ENCODE measurements around the gene LRP2.
"Not testable (repeated sequence)": the region's sequence is repeated elsewhere in the genome, so short reads cannot be mapped to it uniquely, and the experiment has no call there.

LRP2 gene

DNA sequence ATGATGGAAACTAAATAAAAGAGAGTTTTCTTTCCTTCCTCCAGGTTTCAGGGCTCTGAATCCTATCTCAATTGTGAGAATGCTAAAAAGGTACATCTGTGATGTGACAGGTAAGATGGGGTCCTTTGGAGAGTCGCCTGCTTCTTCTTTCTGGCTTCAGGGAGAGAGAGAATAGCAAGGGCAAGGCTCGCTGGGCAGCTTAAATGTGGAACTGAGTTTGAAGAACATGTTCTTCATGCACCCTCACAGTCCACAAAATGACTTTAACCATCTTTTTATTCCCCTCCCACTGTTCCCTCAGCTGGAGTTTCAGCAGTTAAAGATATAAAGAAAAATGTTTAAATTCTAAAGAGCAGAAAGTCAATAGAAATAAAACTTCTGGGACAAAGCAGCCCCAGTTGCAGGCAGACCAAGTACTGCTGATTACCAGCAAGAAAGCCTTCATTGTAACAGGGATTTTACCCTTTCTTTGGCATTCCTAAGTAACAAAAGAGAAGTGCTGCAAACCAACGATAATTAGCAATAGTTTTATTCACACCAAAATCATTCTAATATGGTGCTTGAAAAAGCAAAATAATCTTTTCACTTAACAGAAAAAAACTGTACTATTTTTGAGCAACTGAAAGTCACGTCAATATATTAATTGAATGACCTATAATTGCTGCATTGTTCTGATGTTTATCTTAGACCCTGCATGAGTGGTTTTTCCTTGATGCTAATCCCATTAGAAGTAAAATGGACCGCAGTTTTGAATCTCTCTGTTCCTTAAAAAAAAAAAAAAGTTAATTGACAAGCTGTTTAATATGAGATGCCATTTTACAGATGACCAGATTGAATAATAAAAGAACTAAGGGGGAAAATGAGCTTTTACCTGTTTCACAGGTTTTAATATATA is 61.5 kb downstream of the LRP2 start:
- DNase-seq, result no peak

GRCh38 chr2:169298007-169298406 is 64.3 kb downstream of the LRP2 start:
- DNase-seq, result no peak

- no peak for DNase-seq
Observed at GRCh38 chr2:169294001-169294675, 68.2 kb downstream of the LRP2 start.

DNA sequence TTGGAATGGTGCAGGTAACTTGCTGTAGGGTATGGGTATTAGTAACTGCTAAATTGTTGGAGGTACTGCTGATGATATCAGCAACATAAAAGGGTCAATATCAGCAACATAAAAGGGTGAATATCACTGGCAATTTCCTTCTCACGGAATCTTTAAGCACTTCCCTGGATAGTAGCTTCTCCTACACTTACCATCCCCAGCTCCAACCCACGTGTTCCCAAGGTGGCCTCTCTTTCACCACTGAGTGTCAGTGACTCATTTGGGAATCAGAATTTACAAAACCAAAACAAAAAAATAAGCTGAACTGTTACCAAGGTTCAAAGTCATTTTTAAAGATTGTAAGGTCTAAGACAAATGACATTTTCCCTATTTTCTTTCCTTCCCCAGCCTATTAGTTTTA is 70.8 kb downstream of the LRP2 start:
- DNase-seq, result no peak

- no peak for DNase-seq
Observed at GRCh38 chr2:169290433-169290832, 71.9 kb downstream of the LRP2 start.

DNA sequence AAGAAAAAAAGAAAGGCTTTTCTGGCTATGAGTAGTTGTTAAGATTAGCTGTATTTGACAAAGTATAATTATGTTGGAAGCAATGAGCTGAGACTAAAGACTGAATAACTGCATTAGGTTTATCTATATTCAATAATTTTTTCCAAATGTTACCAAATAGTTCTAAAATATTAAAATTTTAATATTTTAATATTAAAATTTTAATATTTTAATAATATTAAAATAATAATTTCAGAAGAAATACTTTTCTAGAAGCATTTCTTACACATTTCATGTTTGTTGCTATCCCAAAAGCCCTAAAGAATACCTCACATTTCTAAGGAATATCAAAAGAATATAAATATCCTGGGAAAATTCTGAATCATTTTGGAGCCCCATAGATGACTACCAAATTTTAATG is 74.7 kb downstream of the LRP2 start:
- DNase-seq, result no peak

GRCh38 chr2:169286624-169287231 is 75.6 kb downstream of the LRP2 start:
- no peak for DNase-seq

DNA sequence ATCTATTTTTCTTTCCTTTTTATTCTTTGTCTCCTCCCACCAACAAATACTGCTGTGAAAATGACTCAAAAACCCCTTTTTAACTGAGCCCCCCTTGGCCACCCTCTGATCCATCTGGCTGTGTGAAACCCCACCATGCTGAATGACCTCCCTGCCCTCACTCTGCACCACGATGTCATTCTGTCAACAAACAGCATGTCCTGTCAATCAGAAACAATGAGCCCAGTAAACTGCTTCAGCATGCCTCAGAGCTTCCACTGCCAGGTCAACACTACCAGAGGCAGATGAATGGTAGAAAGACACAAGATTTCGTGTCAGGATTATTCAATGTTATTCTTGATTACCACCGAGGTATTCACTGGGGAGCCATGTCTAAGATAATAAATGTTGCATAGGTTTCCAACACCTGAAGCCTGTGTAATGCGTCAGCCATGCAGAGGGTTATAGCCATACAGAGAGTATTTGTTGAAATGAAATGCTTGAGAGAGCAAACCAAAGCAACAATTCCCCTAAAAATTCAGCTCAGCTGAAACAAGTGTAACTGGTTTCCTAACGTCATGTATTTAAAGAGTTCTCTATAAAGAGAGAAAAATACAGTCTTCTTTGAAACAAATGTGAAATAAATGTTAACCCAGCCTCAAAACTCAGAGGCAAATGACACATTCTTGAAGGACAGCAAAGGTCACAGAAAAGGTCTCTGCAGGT is 76.7 kb downstream of the LRP2 start:
- no peak for DNase-seq

GRCh38 chr2:169280502-169280901 is 81.8 kb downstream of the LRP2 start:
- no peak for DNase-seq

DNA sequence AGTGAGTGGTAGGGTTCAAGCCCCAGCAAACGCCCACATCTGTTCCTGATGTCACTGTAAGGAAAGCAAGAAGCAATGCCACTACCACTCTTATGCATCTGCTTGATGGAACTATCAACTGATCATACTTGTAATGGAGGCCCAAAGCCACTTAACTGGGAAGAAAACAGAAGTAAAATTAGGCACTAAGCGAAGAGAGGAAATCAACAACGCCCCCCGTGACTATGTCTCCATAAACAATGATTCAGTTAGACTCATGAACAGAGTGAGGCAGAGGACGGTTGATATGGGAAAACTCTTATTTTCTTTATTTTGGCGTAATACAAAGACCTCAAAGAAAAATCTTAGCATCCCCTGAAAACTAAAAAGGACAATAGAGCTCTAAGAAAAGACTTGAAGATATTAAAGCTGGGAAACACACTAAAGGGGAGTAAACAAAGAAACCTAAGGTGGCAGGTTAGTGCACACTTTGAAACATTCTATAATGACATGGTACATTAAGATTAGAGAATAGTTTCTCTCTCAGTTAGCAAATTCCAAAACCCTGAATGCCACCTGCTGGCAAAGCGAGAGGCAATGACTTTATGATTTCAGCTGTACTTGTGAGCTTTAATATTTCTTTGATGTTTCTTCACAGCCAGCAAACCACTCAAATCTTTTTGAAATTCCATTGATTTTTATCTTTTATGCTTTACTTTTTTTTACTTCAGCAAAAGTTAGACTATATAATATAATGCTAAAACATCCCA is 86.5 kb downstream of the LRP2 start:
- no peak for DNase-seq

DNA sequence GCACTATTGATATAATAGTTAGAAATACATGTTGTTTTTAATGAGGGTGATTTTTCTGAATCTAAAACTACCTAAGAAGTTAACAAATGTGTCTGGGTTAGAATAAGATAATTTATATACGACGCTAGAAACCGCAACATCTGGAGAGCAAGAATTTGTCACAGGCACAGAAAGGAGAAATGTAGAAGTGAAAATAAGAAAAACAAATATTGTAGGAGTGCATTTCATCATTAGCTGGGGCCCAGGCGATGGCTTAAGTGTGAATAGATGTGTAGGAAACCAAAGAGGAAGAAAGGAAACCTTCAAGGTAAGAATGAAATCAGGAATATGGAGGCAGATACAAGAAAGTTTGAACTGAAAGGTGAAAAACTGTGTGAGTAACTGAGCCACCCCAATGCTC is 90.3 kb downstream of the LRP2 start:
- no peak for DNase-seq

- DNase-seq, result not testable (repeated sequence)
Observed at GRCh38 chr2:169270574-169270973, 91.8 kb downstream of the LRP2 start.

DNA sequence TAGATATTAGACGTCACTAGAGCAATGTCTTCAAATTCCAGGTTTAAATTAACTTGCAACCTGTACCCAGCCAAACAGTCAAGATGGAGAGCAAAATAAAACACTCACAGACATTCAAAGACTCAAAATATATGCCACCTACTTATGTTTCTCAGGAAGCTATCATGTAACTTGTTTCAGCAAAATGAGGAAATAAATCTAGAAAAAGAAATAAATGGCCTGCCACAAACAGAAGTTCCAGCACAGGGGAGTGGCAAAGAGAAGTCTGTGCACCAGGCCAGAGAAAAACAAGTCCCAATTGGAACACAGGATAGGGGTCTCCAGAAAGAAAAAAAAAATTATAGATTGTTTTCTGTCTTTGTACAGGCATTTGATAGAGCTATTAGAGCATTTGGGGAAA is 96.7 kb downstream of the LRP2 start:
- no peak for DNase-seq

DNA sequence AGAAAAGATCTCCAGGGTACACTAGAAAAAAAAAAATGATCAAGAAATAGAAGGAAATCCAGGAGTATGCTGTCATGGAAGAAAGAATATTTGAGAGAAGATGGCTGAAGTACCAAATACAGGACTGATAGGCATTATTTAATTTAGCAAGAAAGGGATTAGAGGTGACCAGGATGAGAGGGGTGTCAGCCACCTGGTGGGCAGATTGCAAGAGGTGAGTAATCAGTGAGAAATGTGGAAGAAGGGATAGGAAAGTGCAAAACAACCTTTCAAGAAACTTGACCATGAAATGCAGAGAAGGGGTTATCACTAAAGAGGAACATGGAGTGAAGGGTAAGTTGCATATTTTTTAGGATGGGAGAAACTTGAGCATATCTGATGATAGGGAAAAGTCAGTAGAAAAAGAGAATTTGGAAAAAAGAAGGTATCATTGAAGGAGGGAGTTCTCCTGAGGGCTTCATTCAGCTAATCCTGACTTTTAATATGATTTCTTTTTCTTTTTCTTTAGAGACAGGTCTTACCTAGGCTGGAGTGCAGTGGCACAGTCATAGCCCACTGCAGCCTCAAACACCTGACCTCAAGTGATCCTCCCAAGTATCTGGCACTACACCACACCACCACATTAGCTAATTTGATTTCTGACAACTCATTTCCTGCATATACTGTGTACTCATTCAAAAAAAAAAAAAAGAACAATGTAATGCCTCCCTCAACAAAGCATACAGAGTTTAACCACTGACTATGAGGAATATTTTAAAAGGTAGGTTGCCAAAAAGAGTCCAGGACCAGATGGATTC is 101.3 kb downstream of the LRP2 start:
- DNase-seq, result no peak

GRCh38 chr2:169260246-169260645 is 102.1 kb downstream of the LRP2 start:
- no peak for DNase-seq

- DNase-seq, result no peak
Observed at GRCh38 chr2:169259402-169259801, 102.9 kb downstream of the LRP2 start.

DNA sequence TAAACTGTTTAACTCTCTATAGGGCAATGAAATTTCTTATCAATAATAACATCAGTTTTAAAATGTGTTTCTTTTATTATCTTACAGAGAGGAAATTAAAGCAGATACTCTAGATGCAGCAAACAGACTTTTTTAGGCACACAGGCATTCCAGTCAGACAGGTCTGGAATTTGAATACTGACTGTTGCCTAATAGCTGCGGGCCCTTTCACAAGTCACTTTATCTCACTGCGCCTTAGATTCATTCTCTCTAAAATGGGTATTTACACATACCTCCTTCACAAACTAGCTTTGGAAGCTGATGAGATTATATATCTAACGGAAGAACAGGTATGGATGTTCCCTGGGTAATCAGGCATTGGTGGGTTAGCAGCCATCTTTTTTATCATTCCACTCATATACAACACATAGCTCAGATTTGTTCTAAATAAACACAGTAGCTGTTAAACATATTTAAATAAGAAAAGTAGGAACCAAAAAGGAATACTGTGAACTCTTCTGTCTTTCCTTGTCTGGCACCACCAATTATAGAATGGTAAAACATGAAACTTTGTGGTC is 104.2 kb downstream of the LRP2 start:
- no peak for DNase-seq

GRCh38 chr2:169254774-169255173 is 107.6 kb downstream of the LRP2 start:
- no peak for DNase-seq

DNA sequence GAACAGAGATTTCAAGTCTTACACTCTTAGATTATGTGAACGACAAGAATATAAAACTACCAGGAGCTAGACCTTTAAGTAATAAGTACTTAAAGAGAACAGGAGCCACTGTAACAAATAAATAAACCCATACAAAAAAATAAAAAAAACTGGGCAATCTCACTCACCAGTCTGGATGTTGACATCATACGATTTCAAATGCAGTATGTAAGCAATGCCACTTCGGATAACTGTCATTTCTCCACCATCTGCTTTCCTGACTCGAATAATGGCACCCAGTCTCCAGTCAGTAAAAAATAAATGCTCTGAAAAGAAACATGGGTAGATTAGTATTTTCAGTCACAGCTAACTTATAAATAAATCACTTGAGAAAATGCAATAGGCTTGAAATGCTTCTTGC is 115.1 kb downstream of the LRP2 start:
- no peak for DNase-seq

DNA sequence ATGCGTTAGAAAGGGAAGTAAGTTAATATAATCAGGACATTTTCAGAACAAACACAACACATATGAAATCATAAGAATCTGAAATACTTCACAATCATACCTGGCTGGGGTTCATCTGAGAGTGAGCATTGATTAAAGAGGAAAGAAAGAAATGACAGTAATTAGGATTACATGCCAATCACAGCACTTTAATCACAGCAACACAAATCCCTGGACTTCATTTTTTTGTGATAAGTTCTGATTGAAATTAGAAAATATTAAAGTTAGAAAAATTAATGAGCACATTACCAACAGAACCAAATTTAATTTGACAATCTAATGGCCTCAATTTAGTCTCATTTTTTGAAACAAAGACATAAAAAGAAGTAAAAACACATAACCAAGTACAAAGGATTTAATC is 121.9 kb downstream of the LRP2 start:
- DNase-seq, result no peak

DNA sequence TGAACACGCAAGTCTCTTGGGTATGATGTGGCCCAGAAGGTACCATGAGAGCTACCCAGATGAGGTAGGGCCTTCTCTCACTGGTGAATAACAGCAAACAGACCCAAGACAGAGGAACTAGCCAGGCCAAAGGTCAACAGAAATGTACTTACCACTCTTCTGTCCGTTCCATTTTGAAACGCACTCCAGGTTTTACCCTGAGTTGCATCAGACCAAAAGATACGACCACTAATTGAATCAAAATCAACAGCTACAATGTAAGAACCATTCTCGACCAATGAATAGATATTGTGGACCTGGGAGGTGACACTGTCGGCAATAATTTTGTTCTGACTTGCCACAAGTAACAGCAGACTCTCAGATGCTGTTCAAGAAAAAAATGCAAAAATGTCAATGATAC is 124.4 kb downstream of the LRP2 start:
- no peak for DNase-seq
